Fibroblast of lung (primary cell): ENCODE data around the gene FIBIN. TPM values are rescaled to one million over a fixed set of nuclear protein-coding genes. Genes with fewer than 3 reads are reported as not detected.

Experiments used
- DNase-seq, 2 donors: peaks; one replicate each; pipeline versions ENCODE4 v3.0.0 to v3.0.0-alpha.2; 2010; ENCODE audit warnings: low read depth in 2 of 2
- H2AFZ ChIP-seq: 2 replicates; pipeline ENCODE4 v1.5.1; 2012; ENCODE audit warnings: low read length, control low read depth, inconsistent platforms
- H3K27ac ChIP-seq: 2 replicates; pipeline ENCODE4 v1.5.1; 2011; ENCODE audit warnings: low read length, control low read depth; ENCODE audit not compliant: insufficient read depth
- H3K27me3 ChIP-seq: 2 replicates; pipeline ENCODE4 v1.5.1; 2011; ENCODE audit warnings: mild to moderate bottlenecking, low read length; ENCODE audit not compliant: control insufficient read depth, insufficient read depth
- H3K36me3 ChIP-seq: 2 replicates; pipeline ENCODE4 v1.5.1; 2011; ENCODE audit warnings: low read length; ENCODE audit not compliant: control insufficient read depth, insufficient read depth
- H3K4me1 ChIP-seq: 2 replicates; pipeline ENCODE4 v1.5.1; 2011; ENCODE audit warnings: low read length; ENCODE audit not compliant: control insufficient read depth, insufficient read depth; ENCODE audit errors: extremely low read depth
- H3K4me2 ChIP-seq: 2 replicates; pipeline ENCODE4 v1.5.1; 2011; ENCODE audit warnings: low read length, control low read depth; ENCODE audit not compliant: insufficient read depth; ENCODE audit errors: extremely low read depth
- H3K4me3 ChIP-seq, 4 experiments: fragments of 200-600 bp in 1 of 4; sonication (generic) in 1 of 4; replicated peaks in 1 of 4; 2 replicates each; pipeline ENCODE4 v1.5.1; 2011 to 2016; ENCODE audit warnings: low read length in 4 of 4, low read depth in 3 of 4, mild to moderate bottlenecking in 3 of 4, control low read depth in 2 of 4, inconsistent platforms in 1 of 4, mixed read lengths in 1 of 4; ENCODE audit not compliant: insufficient read depth in 1 of 4; ENCODE audit errors: control extremely low read depth in 1 of 4
- H3K79me2 ChIP-seq: 2 replicates; pipeline ENCODE4 v1.5.1; 2012; ENCODE audit warnings: mild to moderate bottlenecking, low read length, inconsistent platforms; ENCODE audit not compliant: control insufficient read depth, insufficient read depth
- H3K9ac ChIP-seq: 2 replicates; pipeline ENCODE4 v1.5.1; 2011; ENCODE audit warnings: mild to moderate bottlenecking, low read length, control low read depth; ENCODE audit not compliant: insufficient read depth
- H3K9me3 ChIP-seq: 2 replicates; pipeline ENCODE4 v1.5.1; 2012; ENCODE audit warnings: low read depth, low read length; ENCODE audit not compliant: control insufficient read depth, insufficient read depth
- H4K20me1 ChIP-seq: 2 replicates; pipeline ENCODE4 v1.5.1; 2011; ENCODE audit warnings: low read length; ENCODE audit not compliant: control insufficient read depth, insufficient read depth; ENCODE audit errors: extremely low read depth
- EZH2 ChIP-seq: IDR thresholded peaks from 2 replicates; pipeline ENCODE4 v1.5.1; 2012; ENCODE audit warnings: low read length, control low read depth, mild to moderate bottlenecking; ENCODE audit errors: missing control alignments
- polyA plus RNA-seq, 2 donors: library from polyadenylated mRNA; depleted of rRNA in 1 of 2; stranded (reverse) in 1 of 2; unstranded in 1 of 2; fragments of >200 nt; gene quantifications; 2 replicates each; pipeline ENCODE4 v1.2.1, GENCODE V29; 2011 to 2012; ENCODE audit warnings: missing spikeins in 1 of 2
- total RNA-seq: library from RNA; depleted of rRNA; stranded (reverse); fragments of >200 nt; gene quantifications from 2 replicates; pipeline ENCODE4 v1.2.1, GENCODE V29; 2014
- TF ChIP-seq, protein P1 (sequence below), 2 donors: IDR thresholded peaks in 1 of 2; conservative IDR thresholded peaks in 1 of 2; 1 replicate in 1 of 2; 2 replicates in 1 of 2; pipeline ENCODE4 v1.5.1; 2011 to 2012; ENCODE audit warnings: low read length in 2 of 2, control low read depth in 1 of 2, inconsistent platforms in 1 of 2, low read depth in 1 of 2, mild to moderate bottlenecking in 1 of 2

Gene FIBIN
- total and polyA plus RNA-seq, 2 donors (not counting 1 experiment from before 2014, with no cell fraction given), result 14.9 to 89.8 TPM

DNA sequence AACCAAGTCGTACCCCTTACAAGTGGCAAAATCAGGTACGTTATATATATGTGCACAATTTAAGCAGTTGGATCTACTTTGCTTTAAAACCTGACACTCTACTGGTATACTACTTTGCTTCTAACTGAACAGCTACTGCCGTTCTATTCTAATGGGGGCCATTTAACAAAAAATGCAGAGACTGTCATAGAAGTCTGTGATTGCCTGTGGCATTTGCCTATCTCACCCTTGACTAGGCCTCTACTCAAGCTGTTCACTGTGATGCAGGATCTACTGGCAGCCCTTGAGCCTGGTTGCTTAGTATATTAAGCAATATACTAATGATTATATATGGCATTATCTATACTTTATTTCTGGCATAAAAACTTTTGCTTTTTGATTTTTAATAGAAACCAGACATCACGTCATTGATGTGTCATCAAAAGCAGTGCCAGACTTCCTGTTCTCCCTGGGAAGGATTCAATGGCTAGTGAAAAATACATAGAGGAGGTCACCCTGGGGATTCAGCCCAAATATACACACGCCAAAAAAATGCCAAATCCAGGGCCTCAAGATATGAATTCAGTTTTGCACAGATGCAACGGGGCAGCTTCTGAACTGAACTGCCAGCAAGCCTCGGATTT, 40.0 kb upstream of the FIBIN start:
- Histone ChIP-seq H3K79me2 (no peaks in the 10 kb centered on the region), H4K20me1 (no peaks in the 10 kb centered on the region), H3K27me3 (no peaks in the 10 kb centered on the region), H3K9ac (no peak overlapping the region), H3K36me3 (no peaks in the 10 kb centered on the region), H3K9me3 (no peaks in the 10 kb centered on the region), H2AFZ (no peak overlapping the region), H3K4me1 (peaks cover 2% of the 10 kb centered on the region), H3K4me3 (no peak overlapping the region), H3K4me2 (no peak overlapping the region), H3K27ac (no peak overlapping the region)
- DNase-seq, result peak; percentile 70 to 78
- TF ChIP-seq, protein P1, sequence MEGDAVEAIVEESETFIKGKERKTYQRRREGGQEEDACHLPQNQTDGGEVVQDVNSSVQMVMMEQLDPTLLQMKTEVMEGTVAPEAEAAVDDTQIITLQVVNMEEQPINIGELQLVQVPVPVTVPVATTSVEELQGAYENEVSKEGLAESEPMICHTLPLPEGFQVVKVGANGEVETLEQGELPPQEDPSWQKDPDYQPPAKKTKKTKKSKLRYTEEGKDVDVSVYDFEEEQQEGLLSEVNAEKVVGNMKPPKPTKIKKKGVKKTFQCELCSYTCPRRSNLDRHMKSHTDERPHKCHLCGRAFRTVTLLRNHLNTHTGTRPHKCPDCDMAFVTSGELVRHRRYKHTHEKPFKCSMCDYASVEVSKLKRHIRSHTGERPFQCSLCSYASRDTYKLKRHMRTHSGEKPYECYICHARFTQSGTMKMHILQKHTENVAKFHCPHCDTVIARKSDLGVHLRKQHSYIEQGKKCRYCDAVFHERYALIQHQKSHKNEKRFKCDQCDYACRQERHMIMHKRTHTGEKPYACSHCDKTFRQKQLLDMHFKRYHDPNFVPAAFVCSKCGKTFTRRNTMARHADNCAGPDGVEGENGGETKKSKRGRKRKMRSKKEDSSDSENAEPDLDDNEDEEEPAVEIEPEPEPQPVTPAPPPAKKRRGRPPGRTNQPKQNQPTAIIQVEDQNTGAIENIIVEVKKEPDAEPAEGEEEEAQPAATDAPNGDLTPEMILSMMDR (conservative IDR thresholded peaks at IDR 0.05 in 1 of 2, IDR thresholded peaks at IDR 0.05 in 1 of 2; ENCODE audit: low read depth in 1 of 2, low read length in 2 of 2), result no peak
- no peak for TF ChIP-seq EZH2

DNA sequence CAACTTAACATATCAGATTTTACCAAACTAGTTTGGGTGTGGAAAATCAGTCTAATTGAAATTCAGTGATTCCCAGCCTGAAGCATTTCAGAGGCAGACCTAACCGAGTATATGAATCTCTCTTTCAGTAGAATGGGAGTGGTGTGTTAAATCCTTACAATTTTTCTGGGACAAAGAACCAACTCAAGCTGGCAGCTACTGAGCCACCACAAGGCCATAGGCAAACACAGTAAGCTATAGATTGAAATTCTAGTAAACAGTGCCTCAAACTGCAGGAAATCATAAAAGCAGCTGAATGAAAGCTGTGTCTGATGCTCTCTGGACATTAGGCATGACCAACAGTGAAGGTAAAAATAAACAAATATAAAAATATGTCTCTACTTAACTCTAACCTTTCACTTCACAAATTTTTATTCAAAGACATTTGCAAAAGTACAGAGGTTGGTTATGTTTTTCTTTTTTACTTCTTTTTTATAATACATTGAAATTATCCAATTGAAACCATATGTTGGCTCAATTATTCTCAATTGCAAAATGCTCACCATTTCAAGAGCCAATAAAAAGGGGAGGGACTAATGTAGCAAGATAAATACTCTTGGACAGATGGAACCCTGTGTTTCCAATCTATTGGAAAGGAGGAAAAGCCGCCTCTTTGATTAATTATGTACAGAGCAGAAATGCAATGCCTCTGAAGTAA, 35.8 kb upstream of the FIBIN start:
- Histone ChIP-seq H3K27me3 (no peaks in the 10 kb centered on the region), H3K36me3 (no peaks in the 10 kb centered on the region), H3K4me2 (no peak overlapping the region), H3K4me1 (no peaks in the 10 kb centered on the region), H3K9me3 (no peaks in the 10 kb centered on the region), H3K4me3 (no peak overlapping the region), H3K27ac (no peak overlapping the region), H4K20me1 (no peaks in the 10 kb centered on the region), H3K9ac (no peak overlapping the region), H2AFZ (no peak overlapping the region), H3K79me2 (no peaks in the 10 kb centered on the region)
- TF ChIP-seq, protein P1 (conservative IDR thresholded peaks at IDR 0.05 in 1 of 2, IDR thresholded peaks at IDR 0.05 in 1 of 2; ENCODE audit: low read depth in 1 of 2, low read length in 2 of 2), result no peak
- no peak for TF ChIP-seq EZH2
- no peak for DNase-seq

DNA sequence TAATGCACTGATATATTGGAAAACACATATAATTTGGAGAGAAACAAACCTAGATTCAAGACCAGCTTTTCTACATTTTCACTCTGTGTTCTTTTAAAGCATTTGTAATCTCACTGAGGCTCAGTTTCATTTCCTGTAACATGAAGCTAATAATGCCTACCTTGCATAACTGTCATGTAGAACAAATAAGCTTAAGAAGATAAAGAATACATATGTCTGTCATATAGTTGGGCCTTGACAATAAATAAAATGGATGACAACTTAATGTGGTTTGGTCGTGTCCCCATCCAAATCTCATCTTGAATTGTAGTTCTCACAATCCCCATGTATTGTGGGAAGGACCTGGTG, 35.2 kb upstream of the FIBIN start:
- no peaks in the 10 kb centered on the region for H3K4me1 ChIP-seq
- DNase-seq, result no peak
- H3K27ac ChIP-seq, result no peak overlapping the region
- no peaks in the 10 kb centered on the region for H4K20me1 ChIP-seq
- no peaks in the 10 kb centered on the region for H3K9me3 ChIP-seq
- H2AFZ ChIP-seq, result no peak overlapping the region
- no peak overlapping the region for H3K4me2 ChIP-seq
- no peaks in the 10 kb centered on the region for H3K27me3 ChIP-seq
- TF ChIP-seq, protein P1 (conservative IDR thresholded peaks at IDR 0.05 in 1 of 2, IDR thresholded peaks at IDR 0.05 in 1 of 2; ENCODE audit: low read depth in 1 of 2, low read length in 2 of 2), result no peak
- no peak for TF ChIP-seq EZH2
- no peak overlapping the region for H3K4me3 ChIP-seq
- no peak overlapping the region for H3K9ac ChIP-seq
- no peaks in the 10 kb centered on the region for H3K79me2 ChIP-seq
- no peaks in the 10 kb centered on the region for H3K36me3 ChIP-seq
